Colonic mucosa (tissue), 4 donors: ENCODE results near the gene PARP1. TPM values are rescaled to one million over a fixed set of nuclear protein-coding genes. Genes with fewer than 3 reads are reported as not detected.

Source experiments
- DNase-seq: peaks from one replicate; pipeline ENCODE4 v3.0.0-alpha.2; 2020
- H3K27ac ChIP-seq: fragments of 200-600 bp; one replicate; pipeline ENCODE4 v1.8.0; 2021
- H3K27me3 ChIP-seq: fragments of 200-600 bp; one replicate; pipeline ENCODE4 v1.8.0; 2021
- H3K36me3 ChIP-seq: fragments of 200-600 bp; one replicate; pipeline ENCODE4 v1.8.0; 2021
- H3K4me1 ChIP-seq: fragments of 200-600 bp; one replicate; pipeline ENCODE4 v1.8.0; 2021; ENCODE audit warnings: mild to moderate bottlenecking
- H3K4me3 ChIP-seq: fragments of 200-600 bp; one replicate; pipeline ENCODE4 v1.8.0; 2021
- H3K9ac ChIP-seq, 2 donors: one replicate each; pipeline ENCODE4 v1.7.0; 2013; ENCODE audit warnings: control low read depth in 2 of 2, low read depth in 2 of 2, low read length in 2 of 2
- H3K9me3 ChIP-seq: fragments of 200-600 bp; one replicate; pipeline ENCODE4 v1.8.0; 2021
- CTCF ChIP-seq: fragments of 200-600 bp; IDR thresholded peaks from one replicate; pipeline ENCODE4 v1.8.0; 2022; ENCODE audit warnings: antibody characterized with exemption, mild to moderate bottlenecking
- intact Hi-C: fragments of 100-400 bp; cut with DNase I; formaldehyde crosslinking; loops from one replicate; pipeline ENCODE4 v1.14.1; 2022
- total RNA-seq, 2 donors: library from RNA; stranded (reverse); fragmentation: NEBNext Ultra II Directional in 1 of 2; extraction: Animal tissue kit (Norgen Biotek cat#: 25700) in 1 of 2; gene quantifications; one replicate each; pipeline ENCODE4 v1.2.1, GENCODE V29; 2021
- donor health status: healthy.
- donor health status: DM: no; HTN: no; CAD: no.
- donor health status: DM: no; HTN: no; CAD: no.

The PARP1 gene
- total RNA-seq, 2 donors from 2014 or later, result 56.7 to 96.3 TPM

GRCh38 chr1:226397011-226397926, 10.6 kb downstream of the PARP1 start:
- DNase-seq, result no peak
- Histone ChIP-seq H3K27me3 (no peaks in the 10 kb centered on the region), H3K9ac (no peak overlapping the region), H3K36me3 (no peaks in the 10 kb centered on the region), H3K4me3 (no peak overlapping the region), H3K4me1 (no peaks in the 10 kb centered on the region), H3K9me3 (no peaks in the 10 kb centered on the region), H3K27ac (no peak overlapping the region)
- no peak for TF ChIP-seq CTCF
- intact Hi-C loops, result no loop called here

GRCh38 chr1:226395753-226396152, 12.1 kb downstream of the PARP1 start:
- Histone ChIP-seq H3K4me1 (no peaks in the 10 kb centered on the region), H3K4me3 (no peak overlapping the region), H3K36me3 (no peaks in the 10 kb centered on the region), H3K27me3 (no peaks in the 10 kb centered on the region), H3K9me3 (no peaks in the 10 kb centered on the region), H3K9ac (no peak overlapping the region), H3K27ac (no peak overlapping the region)
- TF ChIP-seq CTCF, result no peak
- intact Hi-C loops, result no loop called here
- no peak for DNase-seq

- Histone ChIP-seq H3K9ac (no peak overlapping the region), H3K27ac (no peak overlapping the region), H3K4me1 (no peaks in the 10 kb centered on the region), H3K4me3 (no peak overlapping the region), H3K36me3 (no peaks in the 10 kb centered on the region), H3K27me3 (no peaks in the 10 kb centered on the region), H3K9me3 (no peaks in the 10 kb centered on the region)
- no peak for TF ChIP-seq CTCF
- intact Hi-C loops, result no loop called here
- no peak for DNase-seq
Observed at GRCh38 chr1:226394462-226394861, 13.4 kb downstream of the PARP1 start.

GRCh38 chr1:226390681-226391080, 17.2 kb downstream of the PARP1 start:
- H3K9ac ChIP-seq, result no peak overlapping the region

GRCh38 chr1:226388131-226388530, 19.8 kb downstream of the PARP1 start:
- no peak overlapping the region for H3K27ac ChIP-seq
- no peak overlapping the region for H3K9ac ChIP-seq
- no peaks in the 10 kb centered on the region for H3K9me3 ChIP-seq
- H3K4me3 ChIP-seq, result no peak overlapping the region
- peaks cover 11% of the 10 kb centered on the region for H3K36me3 ChIP-seq
- no peaks in the 10 kb centered on the region for H3K27me3 ChIP-seq
- intact Hi-C loops, result no loop called here
- TF ChIP-seq CTCF, result no peak
- no peaks in the 10 kb centered on the region for H3K4me1 ChIP-seq
- no peak for DNase-seq

More at GRCh38 chr1:226390681-226391080, 17.2 kb downstream of the PARP1 start:
- TF ChIP-seq CTCF, result no peak
- no peak for DNase-seq
- Histone ChIP-seq H3K27me3 (no peaks in the 10 kb centered on the region), H3K27ac (no peak overlapping the region), H3K4me3 (no peak overlapping the region), H3K4me1 (no peaks in the 10 kb centered on the region), H3K36me3 (peaks cover 7% of the 10 kb centered on the region), H3K9me3 (no peaks in the 10 kb centered on the region)
- intact Hi-C loops, result no loop called here
